ENCODE measurements around the gene HS6ST3.

The HS6ST3 gene

DNA sequence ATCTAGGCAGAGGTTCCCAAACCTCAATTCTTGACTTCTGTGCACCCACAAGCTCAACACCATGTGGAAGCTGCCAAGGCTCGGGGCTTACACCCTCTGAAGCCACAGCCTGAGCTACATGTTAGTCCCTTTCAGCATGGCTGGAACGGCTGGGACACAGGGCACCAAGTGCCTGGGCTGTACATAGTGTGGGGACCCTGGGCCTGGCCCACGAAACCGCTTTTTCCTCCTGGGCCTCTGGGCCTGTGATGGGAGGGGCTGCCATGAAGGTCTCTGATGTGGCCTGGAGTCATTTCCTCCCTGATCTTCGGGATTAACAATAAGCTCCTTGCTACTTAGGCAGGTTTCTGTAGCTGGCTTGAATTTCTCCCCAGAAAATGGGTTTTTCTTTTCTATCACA, 108.1 kb downstream of the HS6ST3 start:
- Histone ChIP-seq H3K9ac (ENCODE audit: low read length in 2 of 2) (no peak overlapping the region), H3K27me3 (ENCODE audit: control insufficient read depth in 1 of 2, insufficient read depth in 2 of 2, low read length in 2 of 2) (no peaks in the 10 kb centered on the region), H3K27ac (ENCODE audit: low read length) (no peak overlapping the region), H3K4me3 (ENCODE audit: low read length in 2 of 2) (no peak overlapping the region), H3K36me3 (ENCODE audit: control insufficient read depth in 2 of 2, insufficient read depth in 2 of 2, low read length in 2 of 2) (no peaks in the 10 kb centered on the region), H3K9me3 (ENCODE audit: control insufficient read depth in 2 of 2, low read length in 2 of 2) (no peaks in the 10 kb centered on the region), H3K4me1 (ENCODE audit: control insufficient read depth, insufficient read depth, low read length) (no peaks in the 10 kb centered on the region)

DNA sequence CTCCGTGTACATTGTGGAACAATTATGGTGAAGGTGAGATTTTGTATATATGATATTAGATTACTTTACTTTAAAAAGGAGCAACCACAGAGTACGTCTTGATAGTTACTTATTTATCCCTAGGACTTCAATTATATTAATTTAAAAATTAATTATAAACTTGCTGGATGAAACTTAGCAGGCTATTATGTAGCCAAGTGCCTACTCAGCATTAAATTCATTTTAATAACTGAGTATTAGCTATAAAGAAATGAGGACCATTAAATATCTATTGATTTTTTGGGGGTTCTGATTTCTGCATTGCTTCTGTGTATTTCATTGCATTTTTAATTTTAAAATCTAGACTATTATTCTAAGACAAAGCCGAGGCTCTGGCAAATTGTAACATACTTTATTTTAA, 109.4 kb downstream of the HS6ST3 start:
- H3K36me3 ChIP-seq (ENCODE audit: control insufficient read depth in 2 of 2, insufficient read depth in 2 of 2, low read length in 2 of 2) = no peaks in the 10 kb centered on the region
- H3K9ac ChIP-seq (ENCODE audit: low read length in 2 of 2) = no peak overlapping the region
- no peaks in the 10 kb centered on the region for H3K27me3 ChIP-seq (ENCODE audit: control insufficient read depth in 1 of 2, insufficient read depth in 2 of 2, low read length in 2 of 2)
- no peaks in the 10 kb centered on the region for H3K4me1 ChIP-seq (ENCODE audit: control insufficient read depth, insufficient read depth, low read length)
- H3K4me3 ChIP-seq (ENCODE audit: low read length in 2 of 2) = no peak overlapping the region
- H3K27ac ChIP-seq (ENCODE audit: low read length) = no peak overlapping the region
- H3K9me3 ChIP-seq (ENCODE audit: control insufficient read depth in 2 of 2, low read length in 2 of 2) = no peaks in the 10 kb centered on the region

DNA sequence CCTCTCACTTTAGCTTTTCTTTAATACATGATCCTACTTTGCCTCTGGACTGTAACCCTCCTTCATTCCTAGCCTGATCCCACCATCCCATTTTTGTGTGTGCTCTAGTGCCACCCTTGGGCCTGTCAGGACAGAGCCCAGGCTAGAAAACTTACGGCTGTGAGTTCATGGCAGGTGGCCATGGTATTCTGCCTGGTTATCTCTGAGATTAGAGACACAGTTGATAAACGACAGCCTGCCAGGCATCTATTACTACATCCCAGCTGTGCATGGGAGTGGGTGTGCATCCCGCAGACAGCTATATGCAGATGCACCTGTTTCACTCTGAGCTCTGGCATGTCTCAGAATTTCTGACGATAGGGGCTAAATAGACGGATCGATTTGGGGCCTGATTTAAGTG, 110.9 kb downstream of the HS6ST3 start:
- no peaks in the 10 kb centered on the region for H3K4me1 ChIP-seq (ENCODE audit: control insufficient read depth, insufficient read depth, low read length)
- no peak overlapping the region for H3K27ac ChIP-seq (ENCODE audit: low read length)
- H3K9ac ChIP-seq (ENCODE audit: low read length in 2 of 2) = no peak overlapping the region
- H3K36me3 ChIP-seq (ENCODE audit: control insufficient read depth in 2 of 2, insufficient read depth in 2 of 2, low read length in 2 of 2) = no peaks in the 10 kb centered on the region
- H3K4me3 ChIP-seq (ENCODE audit: low read length in 2 of 2) = no peak overlapping the region
- no peaks in the 10 kb centered on the region for H3K27me3 ChIP-seq (ENCODE audit: control insufficient read depth in 1 of 2, insufficient read depth in 2 of 2, low read length in 2 of 2)
- no peaks in the 10 kb centered on the region for H3K9me3 ChIP-seq (ENCODE audit: control insufficient read depth in 2 of 2, low read length in 2 of 2)

DNA sequence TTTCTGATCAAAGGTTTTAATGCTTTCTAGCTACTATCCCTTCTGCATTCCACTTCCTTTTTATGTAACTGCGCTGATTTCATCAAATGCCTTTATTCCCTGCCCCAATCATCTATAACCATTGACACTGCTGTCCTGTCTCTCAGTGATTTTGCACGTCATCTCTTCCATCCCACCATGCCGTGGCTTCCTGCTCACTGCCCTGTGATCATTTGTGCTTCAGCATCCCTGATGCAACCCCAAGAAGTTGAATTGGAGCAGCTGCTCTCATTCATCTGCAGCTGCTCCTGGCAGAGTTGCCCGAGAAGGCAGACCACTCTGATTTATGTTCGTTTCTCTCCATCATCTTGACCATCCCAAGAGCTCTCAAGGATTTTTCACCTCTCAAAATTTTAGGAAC, 112.4 kb downstream of the HS6ST3 start:
- Histone ChIP-seq H3K9ac (ENCODE audit: low read length in 2 of 2) (no peak overlapping the region), H3K4me1 (ENCODE audit: control insufficient read depth, insufficient read depth, low read length) (no peaks in the 10 kb centered on the region), H3K27ac (ENCODE audit: low read length) (no peak overlapping the region), H3K36me3 (ENCODE audit: control insufficient read depth in 2 of 2, insufficient read depth in 2 of 2, low read length in 2 of 2) (no peaks in the 10 kb centered on the region), H3K9me3 (ENCODE audit: control insufficient read depth in 2 of 2, low read length in 2 of 2) (no peaks in the 10 kb centered on the region), H3K27me3 (ENCODE audit: control insufficient read depth in 1 of 2, insufficient read depth in 2 of 2, low read length in 2 of 2) (no peaks in the 10 kb centered on the region), H3K4me3 (ENCODE audit: low read length in 2 of 2) (no peak overlapping the region)

DNA sequence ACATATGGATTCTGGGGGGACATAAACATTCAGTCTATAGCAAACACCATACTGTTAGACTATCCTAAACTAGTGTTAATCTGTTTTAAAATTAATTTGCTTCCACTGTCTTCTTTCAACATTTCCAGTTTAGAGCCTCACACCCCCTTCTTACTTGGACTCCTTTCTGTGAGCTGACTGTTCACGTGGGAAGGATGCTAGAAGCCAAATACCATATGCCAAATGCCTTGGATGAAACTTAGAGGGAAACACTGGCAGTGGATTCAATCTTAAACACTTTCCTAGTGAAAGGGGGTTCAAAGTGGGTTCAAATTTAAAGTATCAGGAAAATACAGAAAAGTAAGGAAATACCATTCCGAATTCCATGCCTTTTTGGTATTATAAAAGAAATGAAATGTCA, 113.6 kb downstream of the HS6ST3 start:
- Histone ChIP-seq H3K4me1 (ENCODE audit: control insufficient read depth, insufficient read depth, low read length) (no peaks in the 10 kb centered on the region), H3K27ac (ENCODE audit: low read length) (no peak overlapping the region), H3K27me3 (ENCODE audit: control insufficient read depth in 1 of 2, insufficient read depth in 2 of 2, low read length in 2 of 2) (no peaks in the 10 kb centered on the region), H3K9me3 (ENCODE audit: control insufficient read depth in 2 of 2, low read length in 2 of 2) (no peaks in the 10 kb centered on the region), H3K36me3 (ENCODE audit: control insufficient read depth in 2 of 2, insufficient read depth in 2 of 2, low read length in 2 of 2) (no peaks in the 10 kb centered on the region), H3K9ac (ENCODE audit: low read length in 2 of 2) (no peak overlapping the region), H3K4me3 (ENCODE audit: low read length in 2 of 2) (no peak overlapping the region)

DNA sequence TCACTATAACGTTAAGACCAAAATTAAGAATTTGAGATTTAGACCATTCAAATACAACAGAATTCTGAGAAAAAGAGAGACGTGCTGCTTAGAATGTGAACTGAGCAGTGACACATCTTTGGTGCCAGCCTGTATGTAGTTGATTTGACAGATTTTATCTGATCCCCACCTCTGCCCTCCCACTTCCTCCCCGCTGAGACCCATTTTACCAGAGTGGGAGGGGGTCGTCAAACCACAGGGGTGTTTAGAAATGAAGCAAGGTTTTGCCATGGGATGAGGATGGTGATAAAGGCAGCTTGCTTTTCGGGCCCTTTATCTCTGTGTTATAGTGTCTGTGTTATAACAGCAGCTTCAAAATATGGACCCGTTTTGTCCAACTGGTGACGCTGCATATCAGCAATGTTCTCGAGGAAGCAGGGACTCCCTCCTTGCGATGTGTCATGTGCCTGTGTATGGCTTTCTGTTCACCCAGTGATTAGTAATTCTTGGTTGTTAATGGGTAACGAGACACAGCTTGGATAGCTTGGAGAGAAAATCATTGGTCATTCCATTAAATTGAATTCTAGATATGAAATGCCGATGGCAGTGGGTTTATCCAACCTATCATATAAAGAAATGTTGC, 125.0 kb downstream of the HS6ST3 start:
- H3K27ac ChIP-seq (ENCODE audit: low read length) = no peak overlapping the region
- no peak overlapping the region for H3K4me3 ChIP-seq (ENCODE audit: low read length in 2 of 2)

DNA sequence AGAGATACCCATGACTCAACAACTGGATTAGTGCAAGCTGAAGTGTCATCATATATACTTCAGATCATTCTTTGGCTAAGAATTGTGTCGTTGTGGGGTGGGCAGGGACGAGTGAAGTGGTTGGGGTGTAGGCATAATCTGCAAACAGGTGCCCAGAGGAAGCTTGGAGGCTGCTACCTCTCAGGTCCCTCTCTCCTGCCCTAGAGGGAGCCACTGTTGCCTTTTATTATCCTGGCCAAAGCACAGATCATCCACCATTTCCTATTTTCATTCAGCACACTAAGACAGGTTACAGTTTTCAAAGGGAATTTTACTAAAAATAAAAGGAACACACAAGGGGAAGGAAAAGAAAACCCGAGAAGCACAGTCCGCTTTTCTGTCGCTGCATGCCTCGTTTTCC, 126.6 kb downstream of the HS6ST3 start:
- H3K4me3 ChIP-seq (ENCODE audit: low read length in 2 of 2) = no peak overlapping the region
- H3K4me1 ChIP-seq (ENCODE audit: control insufficient read depth, insufficient read depth, low read length) = no peaks in the 10 kb centered on the region
- H3K9ac ChIP-seq (ENCODE audit: low read length in 2 of 2) = no peak overlapping the region
- H3K36me3 ChIP-seq (ENCODE audit: control insufficient read depth in 2 of 2, insufficient read depth in 2 of 2, low read length in 2 of 2) = no peaks in the 10 kb centered on the region
- H3K27ac ChIP-seq (ENCODE audit: low read length) = no peak overlapping the region
- no peaks in the 10 kb centered on the region for H3K9me3 ChIP-seq (ENCODE audit: control insufficient read depth in 2 of 2, low read length in 2 of 2)
- no peaks in the 10 kb centered on the region for H3K27me3 ChIP-seq (ENCODE audit: control insufficient read depth in 1 of 2, insufficient read depth in 2 of 2, low read length in 2 of 2)

More for the DNA sequence above, 125.0 kb downstream of the HS6ST3 start:
- H3K9me3 ChIP-seq (ENCODE audit: control insufficient read depth in 2 of 2, low read length in 2 of 2) = no peaks in the 10 kb centered on the region
- H3K9ac ChIP-seq (ENCODE audit: low read length in 2 of 2) = no peak overlapping the region
- no peaks in the 10 kb centered on the region for H3K36me3 ChIP-seq (ENCODE audit: control insufficient read depth in 2 of 2, insufficient read depth in 2 of 2, low read length in 2 of 2)
- no peaks in the 10 kb centered on the region for H3K4me1 ChIP-seq (ENCODE audit: control insufficient read depth, insufficient read depth, low read length)
- no peaks in the 10 kb centered on the region for H3K27me3 ChIP-seq (ENCODE audit: control insufficient read depth in 1 of 2, insufficient read depth in 2 of 2, low read length in 2 of 2)

DNA sequence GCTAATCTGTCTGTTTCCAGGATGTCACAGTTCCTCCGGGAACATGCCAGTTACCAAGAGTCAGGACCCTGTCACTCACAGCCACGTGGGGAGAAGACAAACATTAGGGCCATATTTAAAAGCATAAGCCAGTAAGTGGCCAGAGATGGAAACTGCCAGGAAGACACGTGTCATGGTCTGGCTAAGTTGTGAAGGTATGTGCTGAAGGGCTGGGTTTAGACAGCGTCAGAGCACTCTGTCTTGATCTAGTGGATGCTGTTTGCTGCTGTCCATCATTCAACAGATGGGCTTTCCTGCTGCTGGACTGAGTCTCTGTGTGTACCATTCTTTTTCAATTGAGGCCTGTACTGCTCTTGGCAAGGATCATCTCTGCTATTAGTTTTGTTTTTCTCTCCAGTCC, 128.6 kb downstream of the HS6ST3 start:
- no peaks in the 10 kb centered on the region for H3K9me3 ChIP-seq (ENCODE audit: control insufficient read depth in 2 of 2, low read length in 2 of 2)
- H3K9ac ChIP-seq (ENCODE audit: low read length in 2 of 2) = no peak overlapping the region
- H3K4me3 ChIP-seq (ENCODE audit: low read length in 2 of 2) = no peak overlapping the region
- no peak overlapping the region for H3K27ac ChIP-seq (ENCODE audit: low read length)
- no peaks in the 10 kb centered on the region for H3K36me3 ChIP-seq (ENCODE audit: control insufficient read depth in 2 of 2, insufficient read depth in 2 of 2, low read length in 2 of 2)
- H3K4me1 ChIP-seq (ENCODE audit: control insufficient read depth, insufficient read depth, low read length) = no peaks in the 10 kb centered on the region
- H3K27me3 ChIP-seq (ENCODE audit: control insufficient read depth in 1 of 2, insufficient read depth in 2 of 2, low read length in 2 of 2) = no peaks in the 10 kb centered on the region

DNA sequence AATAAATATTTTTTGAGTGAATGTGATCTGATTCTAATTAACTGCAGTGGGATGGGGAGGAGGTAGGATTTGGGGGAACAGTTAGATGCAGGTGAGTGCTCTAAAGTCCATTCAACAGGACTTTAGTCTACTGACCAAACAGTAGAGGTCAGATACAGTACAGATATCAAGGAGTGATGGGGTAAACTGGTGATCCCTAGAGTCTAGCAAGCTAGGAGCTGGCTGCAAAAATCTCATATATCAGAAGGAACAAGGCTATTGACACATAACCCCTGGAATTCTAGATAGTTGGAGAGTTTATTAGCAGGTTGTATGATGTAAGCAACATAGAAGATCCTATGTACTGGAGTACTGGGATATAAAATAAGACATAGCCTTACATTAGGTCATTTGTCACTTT, 131.6 kb downstream of the HS6ST3 start:
- Histone ChIP-seq H3K9ac (ENCODE audit: low read length in 2 of 2) (no peak overlapping the region), H3K36me3 (ENCODE audit: control insufficient read depth in 2 of 2, insufficient read depth in 2 of 2, low read length in 2 of 2) (no peaks in the 10 kb centered on the region)

DNA sequence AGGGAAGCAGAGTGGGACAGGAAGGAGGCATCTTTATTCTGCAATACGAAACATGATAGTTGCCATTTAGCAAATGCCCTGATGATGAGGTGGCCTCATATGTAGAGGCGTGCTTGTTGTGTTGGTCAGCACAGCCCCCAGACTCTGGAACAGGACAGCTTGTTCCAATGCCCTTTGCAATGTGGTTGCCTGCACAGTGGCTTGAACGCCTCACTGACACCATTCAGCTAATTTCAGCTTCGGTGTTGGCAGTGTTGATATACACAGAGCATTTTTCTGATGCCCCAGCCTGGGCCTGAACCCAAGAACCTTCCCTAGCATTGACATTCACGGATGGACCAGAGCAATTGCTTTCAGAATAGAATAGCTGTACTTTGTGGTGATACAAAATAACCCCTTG, 133.3 kb downstream of the HS6ST3 start:
- H3K9me3 ChIP-seq (ENCODE audit: control insufficient read depth in 2 of 2, low read length in 2 of 2) = no peaks in the 10 kb centered on the region
- H3K4me3 ChIP-seq (ENCODE audit: low read length in 2 of 2) = no peak overlapping the region
- no peaks in the 10 kb centered on the region for H3K36me3 ChIP-seq (ENCODE audit: control insufficient read depth in 2 of 2, insufficient read depth in 2 of 2, low read length in 2 of 2)
- no peak overlapping the region for H3K9ac ChIP-seq (ENCODE audit: low read length in 2 of 2)
- H3K27ac ChIP-seq (ENCODE audit: low read length) = peak overlapping the region; percentile 46
- no peaks in the 10 kb centered on the region for H3K4me1 ChIP-seq (ENCODE audit: control insufficient read depth, insufficient read depth, low read length)
- no peaks in the 10 kb centered on the region for H3K27me3 ChIP-seq (ENCODE audit: control insufficient read depth in 1 of 2, insufficient read depth in 2 of 2, low read length in 2 of 2)

More for the DNA sequence above, 131.6 kb downstream of the HS6ST3 start:
- Histone ChIP-seq H3K27me3 (ENCODE audit: control insufficient read depth in 1 of 2, insufficient read depth in 2 of 2, low read length in 2 of 2) (no peaks in the 10 kb centered on the region), H3K27ac (ENCODE audit: low read length) (no peak overlapping the region), H3K4me3 (ENCODE audit: low read length in 2 of 2) (no peak overlapping the region), H3K4me1 (ENCODE audit: control insufficient read depth, insufficient read depth, low read length) (no peaks in the 10 kb centered on the region), H3K9me3 (ENCODE audit: control insufficient read depth in 2 of 2, low read length in 2 of 2) (no peaks in the 10 kb centered on the region)

DNA sequence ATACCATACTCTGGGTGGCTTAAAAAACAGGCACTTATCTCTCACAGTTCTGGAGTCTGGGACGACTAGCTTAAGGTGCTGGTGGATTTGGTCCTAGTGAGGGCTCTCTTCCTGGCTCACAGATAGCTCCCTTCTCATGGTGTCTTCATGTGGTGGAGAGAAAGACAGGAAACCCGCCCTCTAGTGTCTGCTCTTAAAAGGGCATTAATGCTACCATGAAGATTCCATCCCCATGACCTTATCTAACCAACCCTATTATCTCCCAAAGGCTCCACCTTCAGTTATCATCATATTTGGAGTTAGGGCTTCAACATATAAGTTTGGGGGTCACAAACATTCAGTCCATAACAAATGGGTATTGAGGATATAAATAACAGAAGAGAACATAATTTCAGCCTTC, 139.4 kb downstream of the HS6ST3 start:
- no peaks in the 10 kb centered on the region for H3K27me3 ChIP-seq (ENCODE audit: control insufficient read depth in 1 of 2, insufficient read depth in 2 of 2, low read length in 2 of 2)
- H3K4me3 ChIP-seq (ENCODE audit: low read length in 2 of 2) = no peak overlapping the region
- no peak overlapping the region for H3K27ac ChIP-seq (ENCODE audit: low read length)
- no peaks in the 10 kb centered on the region for H3K36me3 ChIP-seq (ENCODE audit: control insufficient read depth in 2 of 2, insufficient read depth in 2 of 2, low read length in 2 of 2)
- no peak overlapping the region for H3K9ac ChIP-seq (ENCODE audit: low read length in 2 of 2)
- no peaks in the 10 kb centered on the region for H3K4me1 ChIP-seq (ENCODE audit: control insufficient read depth, insufficient read depth, low read length)
- H3K9me3 ChIP-seq (ENCODE audit: control insufficient read depth in 2 of 2, low read length in 2 of 2) = peaks cover 0 to 4% of the 10 kb centered on the region in 2 donors

Measured in stomach smooth muscle (tissue), 2 donors.